Activated CD8-positive, alpha-beta memory T cell treated with anti-CD3 and anti-CD28 coated beads, Interleukin-2, amount 10 ng/mL, durations not matched to agents 7 days and 5 days (primary cell): ENCODE data around the gene BIRC5. TPM values are rescaled to one million over a fixed set of nuclear protein-coding genes. Genes with fewer than 3 reads are reported as not detected.

Experiments
- ATAC-seq: fragments of 150-1000 bp; cut with Tn5 transposase; one replicate; pipeline ENCODE4 v1.10.0; 2021; ENCODE audit warnings: moderate library complexity
- CTCF ChIA-PET: fragments of 350-600 bp; sonication (Branson Sonifier 250); formaldehyde crosslinking; loops from one replicate; lab custom pipeline; 2021; ENCODE audit warnings: antibody characterized with exemption; lab: Charles Lee
- DNase-seq: peaks from one replicate; pipeline ENCODE4 v3.0.0-alpha.2; 2020
- H3K27ac Mint-ChIP-seq: one replicate; pipeline ENCODE4 v1.8.0; 2021; ENCODE audit warnings: mild to moderate bottlenecking, mixed read lengths
- H3K27me3 Mint-ChIP-seq: one replicate; pipeline ENCODE4 v1.8.0; 2021; ENCODE audit warnings: mixed read lengths
- H3K36me3 Mint-ChIP-seq: one replicate; pipeline ENCODE4 v1.8.0; 2021; ENCODE audit warnings: mild to moderate bottlenecking, mixed read lengths
- H3K4me1 Mint-ChIP-seq: one replicate; pipeline ENCODE4 v1.8.0; 2021; ENCODE audit warnings: mixed read lengths
- H3K4me3 Mint-ChIP-seq: one replicate; pipeline ENCODE4 v1.8.0; 2021; ENCODE audit warnings: mild to moderate bottlenecking, moderate library complexity, mixed read lengths
- H3K9me3 Mint-ChIP-seq: one replicate; pipeline ENCODE4 v1.8.0; 2022; ENCODE audit warnings: low read depth, mixed read lengths
- total RNA-seq, 2 experiments: library from RNA; stranded (reverse); gene quantifications; one replicate each; pipeline ENCODE4 v1.2.3, GENCODE V29; 2021

Gene BIRC5
- total RNA-seq, 2 experiments from 2014 or later: 87.7 to 93.0 TPM

DNA sequence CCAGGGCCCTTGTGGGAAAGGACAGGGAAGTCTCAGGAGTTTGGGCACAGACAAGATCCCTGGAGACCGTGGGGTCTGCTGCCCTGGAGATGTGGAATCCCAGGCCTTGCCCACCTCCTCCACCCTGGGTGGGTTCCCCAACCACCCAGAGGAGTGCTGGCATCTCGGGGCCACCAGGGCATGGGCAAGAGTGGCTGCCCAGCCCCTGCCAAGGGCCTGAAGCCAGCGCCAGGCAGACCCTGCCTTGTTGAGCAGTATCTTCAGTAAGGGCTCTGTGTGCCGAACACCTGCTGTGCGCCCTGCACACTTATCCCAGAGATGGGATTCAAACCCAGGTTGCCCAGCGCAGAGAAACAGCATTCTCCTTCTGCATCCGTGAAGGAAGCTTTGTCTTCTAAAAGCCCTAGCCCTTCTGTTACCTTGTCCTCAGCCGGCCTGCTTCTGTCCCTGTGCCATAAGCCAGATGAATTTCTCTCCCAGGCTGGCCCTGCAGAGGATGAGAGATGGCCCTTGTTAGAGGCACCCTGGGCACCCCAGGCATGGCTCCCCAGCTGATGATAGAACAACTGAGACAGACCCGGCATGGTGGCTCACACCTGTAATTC, 49.8 kb downstream of the BIRC5 start:
- DNase-seq: no peak
- CTCF ChIA-PET: interaction anchor here (1.4 to 1.6 kb wide), 3 partner anchors 9 to 14 kb away, joined by 4 to 5 read pairs (median 4); no protein-coding TSS in a partner anchor
- ATAC-seq: no peak
- Mint-ChIP-seq H3K27me3 (no peaks in the 10 kb centered on the region), H3K27ac (no peak overlapping the region), H3K4me1 (peaks cover 8% of the 10 kb centered on the region), H3K36me3 (no peaks in the 10 kb centered on the region), H3K9me3 (no peaks in the 10 kb centered on the region), H3K4me3 (no peak overlapping the region)

DNA sequence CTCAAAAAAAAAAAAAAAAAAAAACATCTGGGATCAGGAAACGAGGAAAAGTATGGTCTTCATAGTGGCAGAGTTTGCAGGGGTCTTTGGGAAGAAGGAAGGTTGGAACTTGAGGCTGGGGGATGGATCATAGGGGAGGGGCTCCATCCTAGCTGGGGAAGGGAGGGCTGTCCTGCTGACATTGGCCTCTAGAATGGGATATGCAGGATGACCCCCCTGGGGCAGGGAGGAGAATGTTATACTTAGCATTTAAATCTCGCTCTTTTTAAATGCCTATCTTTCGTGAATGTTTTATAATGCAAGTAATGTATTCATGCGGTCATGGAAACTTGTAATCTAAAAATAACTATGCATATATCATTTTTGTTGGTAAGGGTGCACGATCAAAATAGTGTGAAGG, 50.5 kb downstream of the BIRC5 start:
- DNase-seq (no peak), ATAC-seq (no peak)
- no peaks in the 10 kb centered on the region for H3K9me3 Mint-ChIP-seq
- CTCF ChIA-PET: interaction anchor here (1.5 kb wide), 1 partner anchor 15 kb away, joined by 4 read pairs; no protein-coding TSS in a partner anchor
- no peaks in the 10 kb centered on the region for H3K36me3 Mint-ChIP-seq
- peaks cover 6% of the 10 kb centered on the region for H3K4me1 Mint-ChIP-seq
- no peak overlapping the region for H3K4me3 Mint-ChIP-seq
- no peaks in the 10 kb centered on the region for H3K27me3 Mint-ChIP-seq
- no peak overlapping the region for H3K27ac Mint-ChIP-seq

DNA sequence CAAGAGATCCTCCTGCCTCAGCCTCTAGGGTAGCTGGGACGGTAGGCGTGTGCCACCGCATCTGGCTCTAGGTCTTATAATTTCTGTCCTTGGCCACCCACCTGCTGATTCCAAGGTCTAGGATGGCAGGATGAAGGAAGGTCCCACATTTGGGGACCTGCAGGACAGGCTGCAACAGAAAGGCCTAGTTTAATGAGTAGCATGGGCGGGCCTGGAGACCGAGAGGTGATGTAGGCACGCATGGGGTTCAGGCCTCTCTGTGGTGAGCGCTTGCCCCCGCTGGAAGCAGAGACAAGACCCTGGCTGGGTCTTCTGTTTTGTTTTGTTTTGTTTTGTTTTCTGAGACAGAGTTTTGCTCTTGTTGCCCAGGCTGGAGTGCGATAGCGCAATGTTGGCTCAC, 51.1 kb downstream of the BIRC5 start:
- CTCF ChIA-PET: interaction anchor here (1.5 kb wide), 1 partner anchor 15 kb away, joined by 4 read pairs; no protein-coding TSS in a partner anchor
- Mint-ChIP-seq H3K9me3 (no peaks in the 10 kb centered on the region), H3K36me3 (no peaks in the 10 kb centered on the region), H3K4me1 (peaks cover 5% of the 10 kb centered on the region), H3K27ac (no peak overlapping the region), H3K27me3 (no peaks in the 10 kb centered on the region), H3K4me3 (no peak overlapping the region)
- DNase-seq (no peak), ATAC-seq (no peak)

DNA sequence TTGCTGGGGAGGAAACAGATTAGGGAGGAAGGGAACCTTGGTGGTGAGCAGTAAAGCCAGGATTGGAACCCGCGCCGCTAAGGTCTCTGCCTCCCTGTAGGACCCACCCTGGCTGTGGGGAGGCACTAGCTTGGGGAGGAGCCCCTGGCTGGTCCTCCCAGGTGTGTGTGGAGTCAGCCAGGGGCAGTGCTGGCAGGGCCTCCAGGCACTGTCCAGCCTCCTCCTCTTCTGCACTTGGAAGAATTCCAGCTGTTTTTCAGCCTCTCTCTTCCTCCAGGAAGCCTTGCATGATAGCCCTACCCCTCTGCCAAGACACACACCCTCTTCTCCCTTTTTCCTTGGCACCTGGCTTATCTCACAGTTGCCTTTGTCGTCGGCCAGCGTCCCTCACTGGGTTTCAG, 52.2 kb downstream of the BIRC5 start:
- no peak overlapping the region for H3K4me3 Mint-ChIP-seq
- no peaks in the 10 kb centered on the region for H3K36me3 Mint-ChIP-seq
- H3K27ac Mint-ChIP-seq: no peak overlapping the region
- DNase-seq (no peak), ATAC-seq (no peak)
- H3K9me3 Mint-ChIP-seq: no peaks in the 10 kb centered on the region
- CTCF ChIA-PET: interaction anchor here (1.0 to 1.1 kb wide), 2 partner anchors 11 to 15 kb away, joined by 3 read pairs; no protein-coding TSS in a partner anchor
- no peaks in the 10 kb centered on the region for H3K27me3 Mint-ChIP-seq
- peaks cover 5% of the 10 kb centered on the region for H3K4me1 Mint-ChIP-seq

DNA sequence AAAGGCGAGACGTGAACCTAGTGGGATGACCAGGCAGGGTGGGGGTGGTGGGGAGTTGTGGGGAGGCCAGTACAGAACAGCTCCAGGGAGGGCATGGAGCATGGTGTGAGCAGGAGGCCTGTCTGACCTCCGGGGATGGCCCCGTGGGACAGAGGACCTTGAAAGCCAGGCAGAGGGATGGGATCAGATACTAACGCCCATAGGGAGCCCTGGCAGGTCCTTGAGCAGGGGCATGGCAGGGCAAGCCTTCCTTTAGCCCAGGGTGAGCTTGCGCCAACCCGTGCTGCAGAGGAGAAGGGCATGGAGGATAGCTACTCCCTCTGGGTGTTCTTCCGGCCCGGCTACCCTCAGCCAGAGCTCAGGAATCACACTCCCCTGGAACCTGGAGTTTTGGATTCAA, 52.7 kb downstream of the BIRC5 start:
- Mint-ChIP-seq H3K27ac (no peak overlapping the region), H3K4me1 (peaks cover 5% of the 10 kb centered on the region)
- CTCF ChIA-PET: interaction anchor here (1.0 to 1.1 kb wide), 3 partner anchors 12 to 460 kb away, joined by 3 read pairs; no protein-coding TSS in a partner anchor

DNA sequence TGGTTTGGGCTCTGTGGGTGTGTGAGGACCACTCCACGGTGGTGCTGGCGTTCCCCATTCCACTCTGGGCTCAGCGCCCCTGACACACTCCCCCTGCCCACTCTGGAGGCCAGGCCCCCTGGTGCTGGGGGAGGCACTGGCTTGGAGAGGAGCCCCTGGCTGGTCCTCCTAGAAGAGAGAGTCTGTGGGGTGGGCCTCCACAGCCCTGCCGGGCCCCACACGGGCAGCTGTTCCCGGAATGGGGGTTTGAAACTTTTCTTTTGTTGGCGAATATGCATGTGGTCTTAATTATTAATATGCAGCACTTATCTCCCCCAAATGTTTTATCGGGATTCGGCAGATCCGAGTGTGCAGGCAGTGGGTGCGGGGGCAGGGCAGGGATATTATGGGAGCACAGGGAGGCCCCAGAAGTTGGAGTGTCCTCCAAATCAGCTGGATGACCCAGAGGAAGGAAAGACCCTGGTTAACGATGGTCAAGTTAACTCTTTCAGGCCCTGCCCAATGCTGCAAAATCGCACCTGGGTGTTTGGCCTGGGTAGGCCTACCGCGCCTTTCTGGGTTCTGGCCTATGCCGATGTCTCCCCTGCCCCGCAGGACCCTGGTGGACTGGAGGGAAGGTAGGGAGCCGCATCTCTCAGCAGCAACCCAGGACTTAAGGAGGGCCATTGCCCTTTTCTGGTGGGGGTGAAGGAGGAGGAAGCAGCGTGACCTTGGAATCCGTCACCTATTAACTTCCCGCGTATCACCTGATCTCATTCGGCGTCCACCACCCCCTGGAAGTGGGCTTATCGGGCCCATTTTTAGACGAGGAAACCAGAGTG, 53.4 kb downstream of the BIRC5 start:
- H3K36me3 Mint-ChIP-seq: no peaks in the 10 kb centered on the region
- no peaks in the 10 kb centered on the region for H3K9me3 Mint-ChIP-seq
- ATAC-seq (no peak), DNase-seq (no peak)
- no peak overlapping the region for H3K4me3 Mint-ChIP-seq
- H3K4me1 Mint-ChIP-seq: peaks cover 7% of the 10 kb centered on the region
- H3K27me3 Mint-ChIP-seq: peaks cover 11% of the 10 kb centered on the region
- no peak overlapping the region for H3K27ac Mint-ChIP-seq
- CTCF ChIA-PET: interaction anchor here (1.0 to 1.1 kb wide), 3 partner anchors 13 to 459 kb away, joined by 3 read pairs; no protein-coding TSS in a partner anchor

More for the DNA sequence above, 52.7 kb downstream of the BIRC5 start:
- Mint-ChIP-seq H3K9me3 (no peaks in the 10 kb centered on the region), H3K36me3 (no peaks in the 10 kb centered on the region), H3K27me3 (peaks cover 4% of the 10 kb centered on the region), H3K4me3 (no peak overlapping the region)
- no peak for DNase-seq
- ATAC-seq: no peak

DNA sequence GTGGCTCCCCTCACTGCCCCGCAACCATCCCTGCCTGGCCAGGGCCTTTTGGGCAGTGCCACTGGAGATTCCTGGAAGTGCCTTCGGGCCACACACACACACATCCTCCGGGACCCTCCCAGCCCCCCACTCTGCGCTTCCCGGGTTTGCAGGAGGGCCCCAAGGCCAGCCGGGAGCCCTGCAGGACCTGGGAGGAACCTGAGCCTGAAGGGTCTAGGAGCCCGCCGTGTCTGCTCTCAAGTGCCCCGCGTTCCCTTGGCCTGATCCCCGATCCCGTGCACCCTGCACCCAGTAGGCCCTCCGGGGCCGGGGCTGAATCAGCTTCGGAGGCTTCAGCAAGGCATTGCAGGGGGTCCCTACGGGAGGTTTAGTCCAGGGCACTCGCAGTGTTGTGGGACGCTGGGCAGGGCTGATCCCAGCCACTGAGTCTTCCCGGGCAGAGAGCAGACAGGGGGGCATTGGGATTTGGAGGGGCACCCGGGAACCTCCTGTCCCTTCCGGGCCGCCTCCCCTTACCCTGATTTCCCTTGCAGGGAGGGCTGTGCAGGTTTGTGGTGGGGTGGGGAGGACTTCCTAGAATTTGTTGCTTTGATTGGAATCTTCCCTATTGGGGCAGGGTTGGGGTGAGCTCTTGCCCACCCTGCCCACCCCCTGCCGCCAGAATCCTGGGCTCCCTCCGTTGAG, 54.3 kb downstream of the BIRC5 start:
- Mint-ChIP-seq H3K9me3 (no peaks in the 10 kb centered on the region), H3K4me3 (no peak overlapping the region), H3K36me3 (no peaks in the 10 kb centered on the region), H3K27ac (no peak overlapping the region), H3K27me3 (peaks cover 15% of the 10 kb centered on the region), H3K4me1 (peaks cover 4% of the 10 kb centered on the region)
- ATAC-seq (no peak), DNase-seq (no peak)
- CTCF ChIA-PET: interaction anchor here (0.9 kb wide), 1 partner anchor 249 kb away, joined by 4 read pairs; no protein-coding TSS in a partner anchor

DNA sequence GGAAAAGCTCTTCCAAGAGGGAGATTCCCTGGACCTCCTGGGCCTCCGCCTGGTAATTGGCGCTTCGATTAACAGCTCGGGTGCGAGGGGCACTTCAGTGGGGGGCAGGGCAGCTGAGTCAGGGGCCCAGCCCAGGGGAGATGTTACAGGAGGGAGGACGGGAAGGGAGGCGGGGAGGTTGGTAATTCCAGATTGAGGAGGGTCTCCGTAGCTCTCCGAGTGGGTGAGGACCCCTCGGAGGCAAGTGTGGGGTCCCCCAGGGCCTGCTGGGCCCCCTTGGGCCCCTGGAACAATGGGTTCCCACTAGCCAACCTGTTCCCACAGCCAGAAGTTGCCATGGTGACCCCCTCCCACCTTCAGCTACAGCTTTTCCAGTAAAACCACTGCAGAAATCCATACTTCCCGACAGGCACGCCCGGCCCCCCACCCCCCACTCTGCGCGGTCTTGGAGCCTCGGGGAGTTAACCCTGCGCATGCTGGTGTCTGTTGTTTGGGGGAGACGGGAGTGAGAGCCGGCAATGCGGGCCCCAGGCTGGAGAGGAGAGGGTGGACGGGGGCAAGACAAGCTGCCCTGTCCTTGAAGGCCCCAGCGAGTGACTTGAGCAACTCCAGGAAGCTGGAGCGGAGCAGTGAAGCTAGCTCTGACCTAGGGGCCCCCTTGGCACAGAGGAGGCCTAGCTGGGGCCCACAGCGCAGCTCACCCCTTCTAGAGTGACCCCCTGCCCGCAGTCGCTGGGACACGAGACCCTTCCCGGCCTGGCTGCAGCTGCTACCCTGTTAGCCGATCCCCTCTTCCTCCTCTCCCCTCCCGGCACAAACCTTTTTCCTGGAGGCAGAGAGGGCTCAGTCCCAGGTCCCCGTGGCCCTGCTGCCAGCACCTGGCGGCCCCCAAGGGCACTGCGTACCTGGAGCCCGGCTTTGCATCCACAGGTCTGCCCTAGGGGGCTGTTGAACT, 55.2 kb downstream of the BIRC5 start:
- DNase-seq (no peak), ATAC-seq (no peak)
- Mint-ChIP-seq H3K36me3 (no peaks in the 10 kb centered on the region), H3K27me3 (peaks cover 17% of the 10 kb centered on the region), H3K4me1 (peaks cover 4% of the 10 kb centered on the region), H3K27ac (no peak overlapping the region), H3K4me3 (no peak overlapping the region), H3K9me3 (no peaks in the 10 kb centered on the region)
- CTCF ChIA-PET: interaction anchor here (0.6 to 0.9 kb wide), 2 partner anchors 108 to 250 kb away, joined by 3 to 4 read pairs; no protein-coding TSS in a partner anchor

DNA sequence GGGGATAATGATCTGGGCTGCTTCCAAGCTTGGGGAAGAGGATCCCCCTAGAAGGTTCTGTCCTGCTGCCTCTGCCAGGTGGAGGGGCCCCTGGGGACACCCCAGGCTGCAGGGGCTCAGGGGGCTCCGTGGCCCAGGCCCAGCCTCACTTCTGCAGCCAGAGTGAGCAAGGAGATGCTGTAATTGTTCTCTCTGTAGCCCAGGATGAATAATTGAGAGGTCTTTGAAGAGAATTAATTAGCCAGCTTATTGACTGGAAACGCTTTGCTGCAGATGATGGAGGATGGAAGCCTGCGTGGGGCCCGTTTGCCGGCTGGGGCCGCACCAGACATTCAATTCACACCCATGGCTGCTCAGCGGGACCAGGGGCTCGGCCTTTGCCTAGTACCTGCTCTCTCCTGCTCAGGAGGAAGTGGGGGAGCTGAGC, 55.9 kb downstream of the BIRC5 start:
- Mint-ChIP-seq H3K27me3 (peaks cover 17% of the 10 kb centered on the region), H3K27ac (no peak overlapping the region), H3K36me3 (no peaks in the 10 kb centered on the region), H3K4me1 (peaks cover 4% of the 10 kb centered on the region), H3K4me3 (no peak overlapping the region), H3K9me3 (no peaks in the 10 kb centered on the region)
- DNase-seq (no peak), ATAC-seq (no peak)
- CTCF ChIA-PET: interaction anchor here (0.6 kb wide), 1 partner anchor 107 kb away, joined by 3 read pairs; no protein-coding TSS in a partner anchor

DNA sequence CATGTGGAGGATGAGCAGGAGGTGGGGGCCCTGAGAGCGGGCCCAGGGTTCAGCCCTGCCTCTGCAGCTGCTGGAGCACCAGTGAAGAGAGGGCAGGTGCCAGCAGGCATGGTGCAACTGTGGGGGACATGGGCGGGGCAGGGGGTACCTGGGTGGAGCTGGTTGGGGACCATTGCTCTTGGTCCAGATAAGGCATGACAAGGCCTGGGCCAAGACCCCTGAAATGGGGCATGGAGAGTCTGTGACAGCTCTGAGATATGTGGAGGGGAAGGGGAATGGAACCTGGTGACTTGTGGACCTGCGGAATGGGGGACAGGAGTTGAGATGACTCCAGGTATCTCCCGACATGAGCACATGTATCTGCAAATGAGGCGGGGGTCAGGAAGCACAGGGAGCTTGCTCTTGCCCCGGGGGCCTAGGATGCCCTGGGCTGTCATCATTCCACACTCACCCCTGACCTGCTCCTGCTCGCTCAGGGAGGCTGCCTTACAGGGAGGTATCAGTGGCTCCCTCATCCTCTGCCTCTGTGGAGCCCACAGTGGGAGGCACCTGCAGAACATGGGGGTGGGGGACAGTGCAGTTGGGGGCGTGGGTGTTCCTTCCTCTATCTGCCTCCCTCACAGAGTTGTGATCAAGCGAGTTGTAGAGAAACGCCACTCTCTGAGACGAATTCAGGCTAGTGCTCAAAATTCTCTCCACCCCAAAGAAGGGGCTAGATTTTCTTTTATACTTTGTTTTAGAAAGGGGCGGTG, 57.5 kb downstream of the BIRC5 start:
- DNase-seq: no peak
- CTCF ChIA-PET: interaction anchor here (1.2 to 1.5 kb wide), 3 partner anchors 19 to 21 kb away, joined by 3 read pairs; no protein-coding TSS in a partner anchor
- Mint-ChIP-seq H3K4me3 (no peak overlapping the region), H3K27ac (no peak overlapping the region), H3K9me3 (no peaks in the 10 kb centered on the region), H3K4me1 (peaks cover 10% of the 10 kb centered on the region), H3K36me3 (no peaks in the 10 kb centered on the region), H3K27me3 (peaks cover 17% of the 10 kb centered on the region)
- ATAC-seq: no peak

DNA sequence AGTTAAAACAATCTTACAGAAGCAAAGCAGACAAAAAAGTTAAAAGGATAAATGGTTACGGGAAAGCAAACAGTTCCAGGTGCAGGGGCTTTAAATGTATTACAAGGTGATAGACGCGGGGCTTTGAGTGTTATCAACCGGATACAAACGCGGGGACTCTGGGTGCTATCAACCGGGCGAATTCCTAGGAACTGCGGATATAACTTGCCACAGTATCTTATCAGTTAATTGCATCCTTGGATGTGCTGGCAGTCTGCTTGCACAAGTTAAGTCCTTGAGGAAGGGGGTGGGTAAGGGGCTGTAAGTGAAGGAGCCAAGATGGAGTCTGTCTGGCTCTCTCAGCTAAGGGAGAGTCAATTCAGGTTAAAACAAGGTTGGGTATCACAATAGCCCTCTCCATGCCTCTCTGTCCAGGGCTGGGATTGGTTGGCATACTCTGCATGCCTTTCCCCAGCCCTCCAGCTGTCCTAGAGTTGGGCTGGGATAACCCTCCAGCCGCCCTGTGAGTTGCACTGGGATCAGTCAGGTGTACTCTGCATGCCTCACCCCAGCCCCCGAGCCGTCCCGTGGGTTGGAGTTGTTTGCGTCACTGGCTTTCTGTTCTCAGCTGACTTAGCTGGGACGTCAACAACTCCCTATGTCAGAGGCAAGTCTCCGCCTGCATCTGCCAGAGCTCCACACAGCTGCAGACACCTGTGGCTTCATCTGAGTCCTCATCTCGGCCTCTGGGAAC, 58.3 kb downstream of the BIRC5 start:
- H3K27ac Mint-ChIP-seq: no peak overlapping the region
- no peaks in the 10 kb centered on the region for H3K36me3 Mint-ChIP-seq
- peaks cover 11% of the 10 kb centered on the region for H3K4me1 Mint-ChIP-seq
- H3K9me3 Mint-ChIP-seq: no peaks in the 10 kb centered on the region
- CTCF ChIA-PET: interaction anchor here (2.3 kb wide), 1 partner anchor 150 kb away, joined by 9 read pairs; no protein-coding TSS in a partner anchor
- H3K4me3 Mint-ChIP-seq: no peak overlapping the region
- DNase-seq: no peak
- ATAC-seq: peak; percentile 47
- peaks cover 17% of the 10 kb centered on the region for H3K27me3 Mint-ChIP-seq
